NCI-H460 (cell line): ENCODE measurements around the gene ANO6. TPM values are rescaled to one million over a fixed set of nuclear protein-coding genes. Genes with fewer than 3 reads are reported as not detected.

Experiments used
- DNase-seq: peaks from one replicate; pipeline ENCODE4 v3.0.0-alpha.2; 2016; ENCODE audit warnings: low read depth; ENCODE audit errors: extremely low read depth
- total RNA-seq: library from RNA; depleted of rRNA; stranded (reverse); fragments of >200 nt; shearing (Covaris generic); gene quantifications from 2 replicates; pipeline ENCODE4 v1.2.3, GENCODE V29; 2014

The ANO6 gene
- total RNA-seq, 1 experiment from 2014 or later = 66.8 TPM

- DNase-seq = no peak
Observed at GRCh38 chr12:45270951-45271350, 55.1 kb downstream of the ANO6 start.

GRCh38 chr12:45273717-45274271, 57.9 kb downstream of the ANO6 start:
- DNase-seq = peak; percentile 48

GRCh38 chr12:45276154-45276755, 60.4 kb downstream of the ANO6 start:
- DNase-seq = no peak

- DNase-seq = no peak
Observed at GRCh38 chr12:45278447-45278846, 62.6 kb downstream of the ANO6 start.

GRCh38 chr12:45279931-45280830, 64.3 kb downstream of the ANO6 start:
- no peak for DNase-seq

- DNase-seq = no peak
Observed at GRCh38 chr12:45281994-45282393, 66.1 kb downstream of the ANO6 start.

GRCh38 chr12:45282411-45282810, 66.5 kb downstream of the ANO6 start:
- no peak for DNase-seq

GRCh38 chr12:45284096-45284901, 68.4 kb downstream of the ANO6 start:
- no peak for DNase-seq

GRCh38 chr12:45285717-45286116, 69.8 kb downstream of the ANO6 start:
- no peak for DNase-seq

GRCh38 chr12:45286621-45287020, 70.7 kb downstream of the ANO6 start:
- no peak for DNase-seq

GRCh38 chr12:45289245-45290215, 73.6 kb downstream of the ANO6 start:
- DNase-seq = no peak

GRCh38 chr12:45290216-45290605, 74.3 kb downstream of the ANO6 start:
- DNase-seq = no peak

GRCh38 chr12:45291518-45291917, 75.6 kb downstream of the ANO6 start:
- DNase-seq = no peak

- no peak for DNase-seq
Observed at GRCh38 chr12:45292486-45293195, 76.7 kb downstream of the ANO6 start.

- DNase-seq = no peak
Observed at GRCh38 chr12:45294906-45295305, 79.0 kb downstream of the ANO6 start.

GRCh38 chr12:45296046-45296586, 80.2 kb downstream of the ANO6 start:
- DNase-seq = no peak

GRCh38 chr12:45298047-45298446, 82.2 kb downstream of the ANO6 start:
- no peak for DNase-seq

- DNase-seq = no peak
Observed at GRCh38 chr12:45298721-45299692, 83.1 kb downstream of the ANO6 start.
